SU-DHL-6 (cell line): ENCODE data around the gene RBMS3.

Experiments
- H2AFZ ChIP-seq: fragments of 200-600 bp; sonication (generic); 2 replicates; pipeline ENCODE4 v1.6.1; 2014; ENCODE audit warnings: low read depth, mild to moderate bottlenecking, moderate library complexity, mixed read lengths, antibody characterized with exemption, low read length; ENCODE audit not compliant: severe bottlenecking
- H3F3A ChIP-seq: fragments of 200-600 bp; shearing (Covaris generic); 2 replicates; pipeline ENCODE4 v1.6.0; 2016; ENCODE audit warnings: antibody characterized with exemption, mild to moderate bottlenecking; ENCODE audit not compliant: insufficient read depth
- H3K27ac ChIP-seq: fragments of 200-600 bp; sonication (generic); 2 replicates; pipeline ENCODE4 v1.5.1; 2016; ENCODE audit warnings: low read depth, mild to moderate bottlenecking, low read length, moderate library complexity, mixed read lengths
- H3K27me3 ChIP-seq: fragments of 200-600 bp; sonication (generic), shearing (Covaris generic); 2 replicates; pipeline ENCODE4 v1.6.0; 2014; ENCODE audit warnings: mild to moderate bottlenecking, low read length
- H3K36me3 ChIP-seq: fragments of 200-600 bp; sonication (generic); 2 replicates; pipeline ENCODE4 v1.6.1; 2014; ENCODE audit warnings: mild to moderate bottlenecking, low read length, mixed read lengths
- H3K4me2 ChIP-seq: fragments of 300-600, 200-600 bp; shearing (Covaris generic), sonication (generic); 2 replicates; pipeline ENCODE4 v1.6.0; 2014; ENCODE audit warnings: low read length, low read depth, mild to moderate bottlenecking; ENCODE audit not compliant: poor library complexity, severe bottlenecking
- H3K4me3 ChIP-seq: fragments of 200-600 bp; sonication (generic); 2 replicates; pipeline ENCODE4 v1.5.1; 2014; ENCODE audit warnings: antibody characterized with exemption, low read length, mild to moderate bottlenecking, mixed read lengths; ENCODE audit not compliant: insufficient read depth, poor library complexity, severe bottlenecking
- H3K79me2 ChIP-seq: fragments of 200-600 bp; sonication (generic); 2 replicates; pipeline ENCODE4 v1.6.1; 2014; ENCODE audit warnings: mild to moderate bottlenecking, low read length, moderate library complexity; ENCODE audit not compliant: insufficient read depth
- H3K9ac ChIP-seq: fragments of 200-600 bp; sonication (generic); 2 replicates; pipeline ENCODE4 v1.7.0; 2014; ENCODE audit warnings: mild to moderate bottlenecking, low read length
- H3K9me2 ChIP-seq: fragments of 200-600 bp; sonication (generic); replicated peaks from 2 replicates; pipeline ENCODE4 v1.6.1; 2014; ENCODE audit warnings: low read length; ENCODE audit not compliant: insufficient read depth
- H3K9me3 ChIP-seq: fragments of 200-600 bp; sonication (generic); 2 replicates; pipeline ENCODE4 v1.6.1; 2014; ENCODE audit warnings: low read length, mixed read lengths; ENCODE audit not compliant: insufficient read depth
- H4K20me1 ChIP-seq: fragments of 200-600 bp; sonication (generic); 2 replicates; pipeline ENCODE4 v1.6.1; 2014; ENCODE audit warnings: low read depth, mild to moderate bottlenecking, antibody characterized with exemption, low read length, moderate library complexity, mixed read lengths
- EZH2phosphoT487 ChIP-seq: fragments of 200-600 bp; sonication (generic), shearing (Covaris generic); conservative IDR thresholded peaks from 2 replicates; pipeline ENCODE4 v1.6.1; 2018; ENCODE audit warnings: mild to moderate bottlenecking, antibody characterized with exemption, low read length, moderate library complexity, mixed read lengths
- TF ChIP-seq, protein P1 (sequence below): fragments of 200-600 bp; sonication (generic); IDR thresholded peaks from one replicate; pipeline ENCODE4 v1.5.1; 2017; ENCODE audit warnings: antibody characterized with exemption, mild to moderate bottlenecking, low read length, moderate library complexity; ENCODE audit not compliant: insufficient read depth, poor library complexity, severe bottlenecking

The RBMS3 gene

DNA sequence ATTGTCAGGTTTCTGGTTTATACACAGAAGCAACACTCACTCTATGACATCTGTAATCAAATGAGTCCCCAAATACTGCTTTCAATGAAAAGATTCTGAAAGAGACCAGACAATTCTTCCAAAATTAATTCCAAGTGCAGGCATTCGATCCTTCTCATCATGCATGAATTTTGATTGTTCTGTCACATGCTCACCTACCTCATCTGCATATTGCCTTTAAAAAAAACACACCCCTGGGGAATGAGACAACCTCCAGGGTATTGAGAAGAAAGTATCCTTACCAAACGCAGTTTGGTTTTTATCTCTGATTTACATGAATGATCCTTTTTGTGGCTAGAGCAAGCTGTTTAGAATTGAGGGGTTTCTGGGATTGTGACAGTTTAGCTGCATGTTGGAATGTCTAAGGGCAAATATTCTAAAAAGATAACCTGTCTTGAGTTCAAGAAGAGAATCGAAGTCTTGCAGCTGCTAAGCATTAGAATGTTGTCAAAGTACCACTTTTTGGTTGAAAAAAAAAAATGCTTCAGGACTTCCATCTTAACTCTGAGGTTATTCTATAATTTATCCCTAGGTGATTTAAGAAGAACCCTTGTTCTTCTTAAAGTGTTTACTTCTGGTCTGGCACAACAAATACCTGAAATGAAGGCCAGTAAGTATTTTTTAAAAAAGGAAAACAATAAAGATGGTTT lies 653.1 kb downstream of the RBMS3 start:
- H2AFZ ChIP-seq = no peak overlapping the region
- H4K20me1 ChIP-seq = no peaks in the 10 kb centered on the region
- no peaks in the 10 kb centered on the region for H3F3A ChIP-seq
- no peak overlapping the region for H3K27ac ChIP-seq
- no peaks in the 10 kb centered on the region for H3K36me3 ChIP-seq
- TF ChIP-seq, protein P1, sequence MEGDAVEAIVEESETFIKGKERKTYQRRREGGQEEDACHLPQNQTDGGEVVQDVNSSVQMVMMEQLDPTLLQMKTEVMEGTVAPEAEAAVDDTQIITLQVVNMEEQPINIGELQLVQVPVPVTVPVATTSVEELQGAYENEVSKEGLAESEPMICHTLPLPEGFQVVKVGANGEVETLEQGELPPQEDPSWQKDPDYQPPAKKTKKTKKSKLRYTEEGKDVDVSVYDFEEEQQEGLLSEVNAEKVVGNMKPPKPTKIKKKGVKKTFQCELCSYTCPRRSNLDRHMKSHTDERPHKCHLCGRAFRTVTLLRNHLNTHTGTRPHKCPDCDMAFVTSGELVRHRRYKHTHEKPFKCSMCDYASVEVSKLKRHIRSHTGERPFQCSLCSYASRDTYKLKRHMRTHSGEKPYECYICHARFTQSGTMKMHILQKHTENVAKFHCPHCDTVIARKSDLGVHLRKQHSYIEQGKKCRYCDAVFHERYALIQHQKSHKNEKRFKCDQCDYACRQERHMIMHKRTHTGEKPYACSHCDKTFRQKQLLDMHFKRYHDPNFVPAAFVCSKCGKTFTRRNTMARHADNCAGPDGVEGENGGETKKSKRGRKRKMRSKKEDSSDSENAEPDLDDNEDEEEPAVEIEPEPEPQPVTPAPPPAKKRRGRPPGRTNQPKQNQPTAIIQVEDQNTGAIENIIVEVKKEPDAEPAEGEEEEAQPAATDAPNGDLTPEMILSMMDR = no peak
- no peak for TF ChIP-seq EZH2phosphoT487
- H3K4me2 ChIP-seq = no peak overlapping the region
- no peaks in the 10 kb centered on the region for H3K9me3 ChIP-seq
- no peaks in the 10 kb centered on the region for H3K27me3 ChIP-seq
- H3K79me2 ChIP-seq = no peaks in the 10 kb centered on the region
- H3K9me2 ChIP-seq = no peaks in the 10 kb centered on the region
- H3K9ac ChIP-seq = no peak overlapping the region
- H3K4me3 ChIP-seq = no peak overlapping the region

DNA sequence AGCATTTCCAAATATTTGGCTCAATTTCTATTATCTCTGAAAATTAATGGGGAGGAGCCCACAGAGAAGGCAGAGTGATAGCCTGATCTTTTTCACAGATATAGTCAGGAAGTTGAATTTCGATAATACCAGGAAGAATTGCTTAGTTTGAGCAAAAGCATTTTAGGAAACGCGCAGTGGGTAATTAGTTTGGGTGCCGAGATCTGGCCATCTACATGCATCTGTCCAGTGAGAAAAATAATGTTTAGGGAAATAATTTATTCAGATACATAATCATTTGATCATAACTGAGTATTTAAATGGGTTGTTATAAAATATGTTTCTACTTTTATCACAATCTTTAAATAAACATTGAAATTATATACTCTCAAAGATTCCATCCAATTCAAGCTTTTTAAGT lies 653.9 kb downstream of the RBMS3 start:
- no peak for TF ChIP-seq EZH2phosphoT487
- TF ChIP-seq, protein P1 = no peak
- H3K4me2 ChIP-seq = no peak overlapping the region
- H2AFZ ChIP-seq = no peak overlapping the region
- no peak overlapping the region for H3K9ac ChIP-seq
- H3K4me3 ChIP-seq = no peak overlapping the region
- no peaks in the 10 kb centered on the region for H3F3A ChIP-seq
- no peaks in the 10 kb centered on the region for H3K36me3 ChIP-seq
- H4K20me1 ChIP-seq = no peaks in the 10 kb centered on the region
- H3K79me2 ChIP-seq = no peaks in the 10 kb centered on the region
- H3K27ac ChIP-seq = no peak overlapping the region
- no peaks in the 10 kb centered on the region for H3K9me3 ChIP-seq
- H3K27me3 ChIP-seq = no peaks in the 10 kb centered on the region
- no peaks in the 10 kb centered on the region for H3K9me2 ChIP-seq

DNA sequence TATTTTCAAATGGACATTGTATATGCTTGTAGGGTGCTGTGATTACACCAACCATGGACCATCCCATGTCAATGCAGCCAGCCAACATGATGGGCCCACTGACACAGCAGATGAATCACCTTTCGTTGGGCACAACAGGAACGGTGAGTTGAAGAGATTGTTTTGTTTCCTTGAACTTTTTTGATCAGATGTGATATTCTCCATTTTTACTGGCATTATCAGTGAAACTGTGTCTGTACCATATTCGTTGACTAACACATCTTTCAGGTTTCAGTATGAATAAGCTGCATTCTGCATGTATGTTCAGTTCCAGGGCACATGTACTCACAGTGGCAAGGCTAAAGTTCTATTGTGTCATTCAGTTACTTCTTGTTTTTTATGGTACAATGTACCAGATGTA lies 655.2 kb downstream of the RBMS3 start:
- Histone ChIP-seq H3K9me3 (no peaks in the 10 kb centered on the region), H3K27ac (no peak overlapping the region), H4K20me1 (no peaks in the 10 kb centered on the region), H3K36me3 (no peaks in the 10 kb centered on the region), H3K9me2 (no peaks in the 10 kb centered on the region), H3K79me2 (no peaks in the 10 kb centered on the region), H3K9ac (no peak overlapping the region), H3F3A (no peaks in the 10 kb centered on the region), H3K27me3 (no peaks in the 10 kb centered on the region), H2AFZ (no peak overlapping the region), H3K4me2 (no peak overlapping the region), H3K4me3 (no peak overlapping the region)
- no peak for TF ChIP-seq EZH2phosphoT487
- TF ChIP-seq, protein P1 = no peak
